GM12878 (cell line): ENCODE data around the gene RAB23. TPM values are rescaled to one million over a fixed set of nuclear protein-coding genes. Genes with fewer than 3 reads are reported as not detected.

Experiments
- ATAC-seq: fragments of 200-7000 bp; cut with Tn5 transposase; 3 replicates; pipeline ENCODE4 v1.9.1; 2020; ENCODE audit warnings: mild to moderate bottlenecking, moderate library complexity
- Bru-seq: library from RNA; stranded (reverse); fragments of 400-500 nt; gene quantifications from one replicate; lab custom pipeline; 2021; lab: Mats Ljungman, UMichigan
- BruChase-seq, 2 experiments: library from RNA; stranded (reverse); fragments of 400-500 nt; gene quantifications; one replicate each; lab custom pipeline; 2021; lab: Mats Ljungman, UMichigan
- BruUV-seq: library from RNA; stranded (reverse); fragments of 400-500 nt; replicated peaks from 2 replicates; lab custom pipeline; 2021; lab: Mats Ljungman, UMichigan
- CTCF ChIA-PET: fragments of 300-600 bp; sonication (Branson Sonifier 250); formaldehyde crosslinking; extraction: SDS; loops from one replicate; lab custom pipeline; 2021; ENCODE audit warnings: inconsistent platforms; lab: Yijun Ruan, JAX
- POLR2A ChIA-PET: fragments of 350-600 bp; formaldehyde crosslinking; extraction: SDS; loops from one replicate; lab custom pipeline; 2021; ENCODE audit warnings: inconsistent platforms; lab: Charles Lee
- RAD21 ChIA-PET: fragments of 300-600 bp; sonication (Branson Sonifier 250); formaldehyde crosslinking; loops from one replicate; lab custom pipeline; 2023; ENCODE audit warnings: antibody characterized with exemption; ENCODE audit not compliant: unreplicated experiment; lab: Charles Lee
- SMC1A ChIA-PET: fragments of 300-600 bp; sonication (Branson Sonifier 250); formaldehyde crosslinking; loops from one replicate; lab custom pipeline; 2023; ENCODE audit not compliant: unreplicated experiment, uncharacterized antibody; lab: Charles Lee
- DNase-seq: peaks from one replicate; pipeline ENCODE4 v3.0.0-alpha.2; 2011; ENCODE audit warnings: low read depth, low spot score
- FAIRE-seq: peaks from 3 replicates; lab custom pipeline; 2011; peaks lifted over from hg19 to GRCh38; lab: Jason Lieb, UNC
- H2AFZ ChIP-seq: 2 replicates; pipeline ENCODE4 v1.6.0; 2011; ENCODE audit warnings: low read depth, low read length, control low read depth; ENCODE audit not compliant: control insufficient read depth
- H3K27ac ChIP-seq: 2 replicates; pipeline ENCODE4 v1.5.1; 2011; ENCODE audit warnings: control low read depth; ENCODE audit not compliant: control insufficient read depth, insufficient read depth
- H3K27me3 ChIP-seq, 2 experiments: replicated peaks in 1 of 2; 2 replicates each; pipeline versions ENCODE4 v1.6.0 to v1.6.1; 2011; ENCODE audit warnings: low read length in 1 of 2; ENCODE audit not compliant: control insufficient read depth in 2 of 2, insufficient read depth in 2 of 2
- H3K36me3 ChIP-seq, 2 experiments: 2 replicates each; pipeline ENCODE4 v1.5.1; 2011; ENCODE audit warnings: low read length in 1 of 2; ENCODE audit not compliant: control insufficient read depth in 2 of 2, insufficient read depth in 2 of 2
- H3K4me1 ChIP-seq: 2 replicates; pipeline ENCODE4 v1.6.1; 2011; ENCODE audit warnings: mild to moderate bottlenecking, low read length, moderate library complexity, mixed read lengths; ENCODE audit not compliant: control insufficient read depth, insufficient read depth
- H3K4me2 ChIP-seq: 2 replicates; pipeline ENCODE4 v1.6.0; 2011; ENCODE audit warnings: control low read depth; ENCODE audit not compliant: control insufficient read depth, insufficient read depth
- H3K4me3 ChIP-seq: fragments of 200-600 bp; sonication (generic); 2 replicates; pipeline ENCODE4 v1.5.1; 2016
- H3K79me2 ChIP-seq: 2 replicates; pipeline ENCODE4 v1.6.0; 2011; ENCODE audit warnings: low read length; ENCODE audit not compliant: control insufficient read depth, insufficient read depth
- H3K9ac ChIP-seq: 2 replicates; pipeline ENCODE4 v1.8.0; 2011; ENCODE audit warnings: low read length, control low read depth, mixed read lengths; ENCODE audit not compliant: control insufficient read depth, insufficient read depth
- H3K9me3 ChIP-seq: replicated peaks from 3 replicates; pipeline ENCODE4 v1.5.1; 2011; ENCODE audit warnings: mild to moderate bottlenecking, low read length; ENCODE audit not compliant: control insufficient read depth, insufficient read depth
- H4K20me1 ChIP-seq: 2 replicates; pipeline ENCODE4 v1.6.0; 2011; ENCODE audit not compliant: control insufficient read depth, insufficient read depth
- BRCA1 ChIP-seq: IDR thresholded peaks from 2 replicates; pipeline ENCODE4 v1.6.1; 2011; ENCODE audit warnings: low read depth, low read length, improper control_type of control experiment
- EGR1 ChIP-seq, 2 experiments: IDR thresholded peaks; 1 replicate in 1 of 2; 2 replicates in 1 of 2; pipeline ENCODE4 v1.6.1; 2011 to 2012; ENCODE audit warnings: low read depth in 2 of 2, low read length in 2 of 2, borderline replicate concordance in 1 of 2, mild to moderate bottlenecking in 1 of 2, moderate library complexity in 1 of 2
- FOXM1 ChIP-seq: IDR thresholded peaks from 2 replicates; pipeline ENCODE4 v1.6.1; 2012; ENCODE audit warnings: low read depth, mild to moderate bottlenecking, inconsistent platforms, low read length, moderate library complexity
- GABPA ChIP-seq: IDR thresholded peaks from 2 replicates; pipeline ENCODE4 v1.6.1; 2014; ENCODE audit warnings: antibody characterized with exemption, low read depth, mild to moderate bottlenecking, inconsistent platforms
- GATAD2B ChIP-seq: fragments of 450-650 bp; conservative IDR thresholded peaks from 2 replicates; pipeline ENCODE4 v1.6.1; 2017; ENCODE audit warnings: low read depth, mild to moderate bottlenecking, moderate library complexity
- NFYB ChIP-seq: IDR thresholded peaks from 2 replicates; pipeline ENCODE4 v1.6.1; 2011; ENCODE audit warnings: low read depth, mild to moderate bottlenecking, low read length, improper control_type of control experiment, moderate library complexity; ENCODE audit not compliant: insufficient read depth
- POLR2A ChIP-seq: IDR thresholded peaks from 2 replicates; pipeline ENCODE4 v1.6.1; 2011; ENCODE audit warnings: low read depth, mild to moderate bottlenecking, low read length
- RBBP5 ChIP-seq: fragments of 200-600 bp; sonication (generic); conservative IDR thresholded peaks from 2 replicates; pipeline ENCODE4 v1.6.1; 2016
- STAT3 ChIP-seq: IDR thresholded peaks from 2 replicates; pipeline ENCODE4 v1.6.1; 2011; ENCODE audit warnings: low read depth, low read length, improper control_type of control experiment
- ZNF274 ChIP-seq: IDR thresholded peaks from one replicate; pipeline ENCODE4 v1.8.0; 2011; ENCODE audit not compliant: insufficient read length, insufficient read depth
- WGBS: methylation state at CpG from one replicate; pipeline ENCODE4 v1.1.6; 2016; ENCODE audit warnings: low lambda C conversion rate; ENCODE audit not compliant: insufficient replicate concordance, insufficient coverage; ENCODE audit errors: missing lambda C conversion rate; 5-methylcytosine and 5-hydroxymethylcytosine counted together
- in situ Hi-C: fragments of 300-500 bp; cut with MboI; formaldehyde crosslinking; loops from 9 replicates; pipeline ENCODE4 v1.14.3; 2018; ENCODE audit warnings: mixed read lengths
- intact Hi-C: fragments of 100-400 bp; cut with micrococcal nuclease; formaldehyde crosslinking; loops from one replicate; pipeline ENCODE4 v1.14.2; 2022; ENCODE audit not compliant: unreplicated experiment
- long read RNA-seq, 2 experiments: library from polyadenylated mRNA; unstranded; transcript quantifications; one replicate each; pipeline ENCODE4 v2.0.0, GENCODE V29; 2019 to 2020
- polyA minus RNA-seq, 3 experiments: library from RNA; depleted of rRNA, polyadenylated mRNA; stranded (reverse); fragments of >200 nt; gene quantifications; 2 replicates each; pipeline ENCODE4 v1.2.3, GENCODE V29; 2011
- polyA plus RNA-seq, 11 experiments: library from polyadenylated mRNA; depleted of rRNA in 4 of 11; unstranded in 6 of 11; stranded (reverse) in 5 of 11; fragments of >200 nt; fragmentation: Nextera tagmentation in 4 of 11; fragmentation: Illumina TruSeq in 1 of 11; extraction: Ambion mirVana in 4 of 11; extraction: Trizol in 1 of 11; gene quantifications; 1 replicate in 1 of 11; 2 replicates in 10 of 11; pipeline versions ENCODE4 v1.2.1 to v1.2.3, GENCODE V29; 2011 to 2016; ENCODE audit warnings: inconsistent platforms in 2 of 11, missing spikeins in 2 of 11, low read depth in 1 of 11
- total RNA-seq, 4 experiments: library from RNA; depleted of rRNA in 3 of 4; stranded (reverse); fragments of >200 nt in 3 of 4; fragmentation: Illumina TruSeq in 1 of 4; extraction: Trizol in 1 of 4; gene quantifications; 2 replicates each; pipeline versions ENCODE4 v1.2.1 to v1.2.3, GENCODE V29; 2013 to 2021
- TF ChIP-seq, protein P1 (sequence below): fragments of 450-650 bp; IDR thresholded peaks from 2 replicates; pipeline ENCODE4 v1.6.1; 2017; ENCODE audit warnings: mild to moderate bottlenecking
- TF ChIP-seq, protein P2 (sequence below): fragments of 450-650 bp; IDR thresholded peaks from 2 replicates; pipeline ENCODE4 v1.6.1; 2018; ENCODE audit warnings: mild to moderate bottlenecking, low read depth, moderate library complexity; ENCODE audit not compliant: partially characterized antibody

RAB23 gene
- total RNA-seq (2013; cell fraction: nucleolus; rRNA removed), result 4.0 and 4.5 TPM in 2 replicates
- total RNA-seq (2014; rRNA removed), result 4.0 and 4.5 TPM in 2 replicates
- total RNA-seq (2014; rRNA removed; fragmentation: Illumina TruSeq; extraction: Trizol), result 4.7 and 4.9 TPM in 2 replicates
- total RNA-seq (2021), result 3.2 and 3.6 TPM in 2 replicates
- 0.38 TPM for polyA plus RNA-seq (2011; ENCODE audit: low read depth)
- 6.0 and 10.0 TPM in 2 replicates for polyA plus RNA-seq (2011; rRNA removed)
- polyA plus RNA-seq (2011; cell fraction: cytosol; rRNA removed), result 1.4 and 2.0 TPM in 2 replicates
- 2.3 and 2.7 TPM in 2 replicates for polyA plus RNA-seq (2011; cell fraction: nucleus; rRNA removed)
- 0.66 and 1.7 TPM in 2 replicates for polyA plus RNA-seq (2012)
- polyA plus RNA-seq (2014; fragmentation: Illumina TruSeq; extraction: Trizol), result 4.9 and 8.0 TPM in 2 replicates
- polyA plus RNA-seq (2014; fragmentation: Nextera tagmentation; extraction: Ambion mirVana), result 1 to 10 TPM in 1 of 2 experiments, under 1 TPM in 1; 0.80 to 1.3 TPM
- 2.3 and 3.0 TPM in 2 replicates for polyA plus RNA-seq (2014; rRNA removed)
- polyA plus RNA-seq (2016; fragmentation: Nextera tagmentation; extraction: Ambion mirVana), result 1 to 10 TPM; 2.8 to 3.0 TPM
- polyA minus RNA-seq (2011; rRNA and poly(A)+ RNA removed), result 2.4 and 3.7 TPM in 2 replicates
- polyA minus RNA-seq (2011; cell fraction: cytosol; rRNA and poly(A)+ RNA removed), result 1.9 and 3.0 TPM in 2 replicates
- polyA minus RNA-seq (2011; cell fraction: nucleus; rRNA and poly(A)+ RNA removed), result 1.8 and 3.4 TPM in 2 replicates
- percentile 49 among the genes with signal in this experiment for Bru-seq, nascent RNA
- BruChase-seq, experiment 1, labeled RNA remaining after a 6-hour chase, result percentile 52 among the genes with signal in this experiment
- percentile 60 among the genes with signal in this experiment for BruChase-seq, experiment 2, labeled RNA remaining after a 2-hour chase
- long read RNA-seq, experiment 1, full-length matches to known transcripts, result 3 of 6 reads
- long read RNA-seq, experiment 1, partial matches to known transcripts, result 0 of 6 reads
- long read RNA-seq, experiment 1, other reads (novel, unspliced or antisense), result 3 of 6 reads
- long read RNA-seq, experiment 2, partial matches to known transcripts, result 3 of 6 reads
- long read RNA-seq, experiment 2, other reads (novel, unspliced or antisense), result 3 of 6 reads

GRCh38 chr6:57221936-57222742 lies at the start of gene RAB23:
TSS of gene RAB23 (minus strand) at chr6:57222307. CDS start at chr6:57210380, 11,927 bp downstream.
- H3K4me1 ChIP-seq, result no peaks in the 10 kb centered on the region
- WGBS, result under 1% methylated on average over 67 of the region's 69 CpGs
- ChIA-PET CTCF (interaction anchor here (0.9 to 2.0 kb wide), 7 partner anchors 9 to 318 kb away, joined by 3 to 6 read pairs (median 5); partner anchors contain the start of gene BEND6), POLR2A (interaction anchor here (0.5 to 1.3 kb wide), 8 partner anchors 15 to 684 kb away, joined by 3 to 8 read pairs (median 4); partner anchors contain the start of gene BAG2), RAD21 (interaction anchor here (0.7 to 1.8 kb wide), 9 partner anchors 16 to 317 kb away, joined by 3 to 7 read pairs (median 3); partner anchors contain the start of genes BAG2 and PRIM2), SMC1A (interaction anchor here (0.7 to 1.4 kb wide), 4 partner anchors 10 to 95 kb away, joined by 3 read pairs; partner anchors contain the start of gene PRIM2)
- in situ Hi-C loops, result no loop called here
- peak within 1 kb of the TSS; percentile 81 for H3K4me3 ChIP-seq
- intact Hi-C loops, result loop anchor here (2.0 kb wide), 2 partner anchors 49 to 95 kb away; partner anchors contain the start of genes BAG2 and PRIM2
- H3K9me3 ChIP-seq, result no peaks in the 10 kb centered on the region
- FAIRE-seq (peak; percentile 75), ATAC-seq (peak; percentile 91), DNase-seq (peak; percentile 58)
- BruUV-seq, result no TSS peak
- no peaks in the 10 kb centered on the region for H3K36me3 ChIP-seq
- peak within 1 kb of the TSS; percentile 69 for H3K9ac ChIP-seq
- H3K4me2 ChIP-seq, result peak within 1 kb of the TSS; percentile 88
- H3K27ac ChIP-seq, result peak within 1 kb of the TSS; percentile 6
- H2AFZ ChIP-seq, result peak within 1 kb of the TSS; percentile 91
- no peaks in the 10 kb centered on the region for H3K27me3 ChIP-seq
- H3K79me2 ChIP-seq, result peaks cover 6% of the 10 kb centered on the region
- H4K20me1 ChIP-seq, result no peaks in the 10 kb centered on the region
- TF ChIP-seq EGR1 (IDR thresholded peaks at IDR 0.05; ENCODE audit: borderline replicate concordance in 1 of 2, low read depth in 2 of 2, low read length in 2 of 2) (0 out of 3 replicates have a peak, but pooled peaks of 1 of the 2 experiments have one; percentile 17), STAT3 (no peak), GATAD2B (peak; percentile 91), POLR2A (peak; percentile 79), NFYB (no peak), ZNF274 (no peak), BRCA1 (no peak), GABPA (no peak), FOXM1 (no peak), RBBP5 (no peak)
- TF ChIP-seq, protein P1, sequence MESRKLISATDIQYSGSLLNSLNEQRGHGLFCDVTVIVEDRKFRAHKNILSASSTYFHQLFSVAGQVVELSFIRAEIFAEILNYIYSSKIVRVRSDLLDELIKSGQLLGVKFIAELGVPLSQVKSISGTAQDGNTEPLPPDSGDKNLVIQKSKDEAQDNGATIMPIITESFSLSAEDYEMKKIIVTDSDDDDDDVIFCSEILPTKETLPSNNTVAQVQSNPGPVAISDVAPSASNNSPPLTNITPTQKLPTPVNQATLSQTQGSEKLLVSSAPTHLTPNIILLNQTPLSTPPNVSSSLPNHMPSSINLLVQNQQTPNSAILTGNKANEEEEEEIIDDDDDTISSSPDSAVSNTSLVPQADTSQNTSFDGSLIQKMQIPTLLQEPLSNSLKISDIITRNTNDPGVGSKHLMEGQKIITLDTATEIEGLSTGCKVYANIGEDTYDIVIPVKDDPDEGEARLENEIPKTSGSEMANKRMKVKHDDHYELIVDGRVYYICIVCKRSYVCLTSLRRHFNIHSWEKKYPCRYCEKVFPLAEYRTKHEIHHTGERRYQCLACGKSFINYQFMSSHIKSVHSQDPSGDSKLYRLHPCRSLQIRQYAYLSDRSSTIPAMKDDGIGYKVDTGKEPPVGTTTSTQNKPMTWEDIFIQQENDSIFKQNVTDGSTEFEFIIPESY, result no peak
- TF ChIP-seq, protein P2, sequence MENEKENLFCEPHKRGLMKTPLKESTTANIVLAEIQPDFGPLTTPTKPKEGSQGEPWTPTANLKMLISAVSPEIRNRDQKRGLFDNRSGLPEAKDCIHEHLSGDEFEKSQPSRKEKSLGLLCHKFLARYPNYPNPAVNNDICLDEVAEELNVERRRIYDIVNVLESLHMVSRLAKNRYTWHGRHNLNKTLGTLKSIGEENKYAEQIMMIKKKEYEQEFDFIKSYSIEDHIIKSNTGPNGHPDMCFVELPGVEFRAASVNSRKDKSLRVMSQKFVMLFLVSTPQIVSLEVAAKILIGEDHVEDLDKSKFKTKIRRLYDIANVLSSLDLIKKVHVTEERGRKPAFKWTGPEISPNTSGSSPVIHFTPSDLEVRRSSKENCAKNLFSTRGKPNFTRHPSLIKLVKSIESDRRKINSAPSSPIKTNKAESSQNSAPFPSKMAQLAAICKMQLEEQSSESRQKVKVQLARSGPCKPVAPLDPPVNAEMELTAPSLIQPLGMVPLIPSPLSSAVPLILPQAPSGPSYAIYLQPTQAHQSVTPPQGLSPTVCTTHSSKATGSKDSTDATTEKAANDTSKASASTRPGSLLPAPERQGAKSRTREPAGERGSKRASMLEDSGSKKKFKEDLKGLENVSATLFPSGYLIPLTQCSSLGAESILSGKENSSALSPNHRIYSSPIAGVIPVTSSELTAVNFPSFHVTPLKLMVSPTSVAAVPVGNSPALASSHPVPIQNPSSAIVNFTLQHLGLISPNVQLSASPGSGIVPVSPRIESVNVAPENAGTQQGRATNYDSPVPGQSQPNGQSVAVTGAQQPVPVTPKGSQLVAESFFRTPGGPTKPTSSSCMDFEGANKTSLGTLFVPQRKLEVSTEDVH, result no peak
